LNCAP (cell line): ENCODE measurements around the gene P2RX1.

Experiments used
- CTCF ChIP-seq: fragments of 450-650 bp; IDR thresholded peaks from 2 replicates; pipeline ENCODE4 v1.5.1; 2017; ENCODE audit warnings: mild to moderate bottlenecking

Gene P2RX1

GRCh38 chr17:3949418-3949817 is 33.2 kb upstream of the P2RX1 start:
- TF ChIP-seq CTCF, result no peak

GRCh38 chr17:3947318-3947810 is 31.1 kb upstream of the P2RX1 start:
- no peak for TF ChIP-seq CTCF

- TF ChIP-seq CTCF, result no peak
Observed at GRCh38 chr17:3946711-3947235, 30.5 kb upstream of the P2RX1 start.

GRCh38 chr17:3944485-3945388 is 28.5 kb upstream of the P2RX1 start:
- TF ChIP-seq CTCF, result no peak

- no peak for TF ChIP-seq CTCF
Observed at GRCh38 chr17:3943240-3943891, 27.1 kb upstream of the P2RX1 start.

- no peak for TF ChIP-seq CTCF
Observed at GRCh38 chr17:3940965-3941698, 24.9 kb upstream of the P2RX1 start.

- no peak for TF ChIP-seq CTCF
Observed at GRCh38 chr17:3937359-3937758, 21.1 kb upstream of the P2RX1 start.
